Skin epidermis (tissue), 12 donors: Measurements from ENCODE around the gene DACT3.

Experiments used
- H3K27ac ChIP-seq, 21 experiments: fragments of 200-600 bp; sonication (generic) in 11 of 21; one replicate each; pipeline ENCODE4 v1.5.0; 2020; ENCODE audit warnings: mild to moderate bottlenecking in 3 of 21, inconsistent platforms in 2 of 21, moderate library complexity in 2 of 21
- H3K4me3 ChIP-seq, 7 experiments: fragments of 200-600 bp; sonication (generic) in 2 of 7; one replicate each; pipeline ENCODE4 v1.5.0; 2020; ENCODE audit warnings: inconsistent platforms in 2 of 7, mild to moderate bottlenecking in 2 of 7, moderate library complexity in 1 of 7

Gene DACT3

DNA sequence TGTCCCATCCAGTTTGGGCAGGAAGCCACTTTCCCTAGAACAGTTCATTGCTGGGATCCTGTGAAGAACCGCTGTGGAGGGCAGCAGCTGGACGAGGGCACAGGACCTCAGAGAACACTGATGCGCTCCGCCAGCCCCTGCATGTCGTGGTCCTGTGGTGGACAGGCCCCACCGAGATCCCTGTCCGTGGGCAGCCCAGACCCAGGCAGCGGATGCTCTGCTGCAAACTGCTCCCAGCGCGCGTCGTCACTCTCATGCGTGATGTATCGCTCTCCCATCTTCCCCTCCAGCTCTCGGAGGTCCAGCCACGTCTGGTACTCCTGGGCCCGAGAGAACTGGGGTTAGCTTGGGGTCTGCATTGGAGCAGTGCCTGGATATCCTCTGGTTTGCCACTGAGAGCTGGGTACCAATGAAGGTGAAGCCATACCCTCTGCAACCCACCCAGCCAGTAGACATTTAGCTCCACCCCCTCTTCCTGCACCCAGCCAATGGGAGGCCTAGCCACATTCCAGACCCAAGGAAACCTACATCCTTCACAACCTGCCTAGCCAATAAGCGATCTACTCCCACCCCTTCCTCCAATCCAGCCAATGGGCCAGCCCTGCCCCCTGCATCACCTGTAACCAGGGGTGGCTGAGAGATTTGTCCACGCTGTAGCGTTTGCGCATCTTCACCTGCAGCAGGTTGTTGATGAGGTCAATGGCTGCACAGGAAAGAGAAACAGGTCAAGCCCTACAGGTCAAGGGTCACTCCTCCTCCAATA is 13.6 kb upstream of the DACT3 start:
- no peak overlapping the region for H3K27ac ChIP-seq
- H3K4me3 ChIP-seq, result no peak overlapping the region

DNA sequence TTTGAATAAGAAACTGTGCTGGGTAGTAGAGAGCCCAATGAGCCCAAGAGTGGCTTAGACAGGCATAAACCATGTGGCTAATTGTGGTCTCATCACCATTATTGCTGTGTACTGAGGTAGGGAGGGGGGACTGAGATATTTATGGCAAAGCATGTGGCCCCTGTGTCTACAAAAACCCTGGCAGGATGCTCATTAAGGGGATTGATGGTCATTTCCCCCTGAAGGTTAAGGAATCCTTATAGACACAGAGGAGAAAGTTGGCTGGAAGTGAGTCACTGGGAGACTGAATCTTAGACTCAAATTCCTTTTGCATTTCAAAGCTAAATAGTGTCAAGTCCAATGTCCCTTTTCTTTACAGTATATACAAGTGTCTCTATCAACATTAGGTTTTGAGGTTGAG is 9.8 kb upstream of the DACT3 start:
- no peak overlapping the region for H3K27ac ChIP-seq
- no peak overlapping the region for H3K4me3 ChIP-seq

DNA sequence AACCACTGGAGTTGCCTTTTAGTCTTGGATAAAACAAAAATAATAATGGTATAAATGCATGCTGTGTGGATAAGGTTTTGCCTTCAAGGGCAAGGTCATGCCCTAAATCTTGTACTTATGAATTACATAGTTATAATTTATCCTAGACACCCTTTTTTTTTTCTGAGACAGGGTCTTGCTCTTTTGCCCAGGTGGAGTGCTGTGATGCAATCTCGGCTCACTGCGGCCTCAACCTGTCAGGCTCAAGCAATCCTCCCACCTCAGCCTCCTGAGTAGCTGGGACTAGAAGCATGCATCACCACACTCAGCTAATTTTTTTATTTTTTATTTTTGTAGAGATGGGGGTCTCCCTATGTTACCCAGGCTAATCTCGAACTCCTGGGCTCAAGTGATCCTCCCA is 7.7 kb upstream of the DACT3 start:
- H3K4me3 ChIP-seq, result no peak overlapping the region
- no peak overlapping the region for H3K27ac ChIP-seq

DNA sequence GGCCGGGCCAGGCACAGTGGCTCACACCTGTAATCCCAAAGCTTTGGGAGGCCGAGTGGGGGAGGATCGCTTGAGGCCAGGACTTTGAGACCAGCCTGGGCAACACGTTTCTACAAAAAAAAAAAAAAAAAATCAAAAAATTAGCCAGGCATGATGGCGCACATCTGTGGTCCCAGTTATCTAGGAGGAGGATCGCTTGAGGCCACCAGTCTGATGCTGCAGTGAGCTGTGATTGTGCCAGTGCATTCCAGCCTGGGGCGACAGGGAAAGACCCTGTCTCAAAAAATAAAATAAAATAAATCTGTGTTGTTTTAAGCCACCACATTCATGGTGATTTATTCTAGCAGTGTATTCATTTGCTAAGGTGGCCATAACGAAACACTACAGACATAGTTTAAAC is 4.1 kb upstream of the DACT3 start:
- no peak overlapping the region for H3K27ac ChIP-seq
- H3K4me3 ChIP-seq, result no peak overlapping the region

DNA sequence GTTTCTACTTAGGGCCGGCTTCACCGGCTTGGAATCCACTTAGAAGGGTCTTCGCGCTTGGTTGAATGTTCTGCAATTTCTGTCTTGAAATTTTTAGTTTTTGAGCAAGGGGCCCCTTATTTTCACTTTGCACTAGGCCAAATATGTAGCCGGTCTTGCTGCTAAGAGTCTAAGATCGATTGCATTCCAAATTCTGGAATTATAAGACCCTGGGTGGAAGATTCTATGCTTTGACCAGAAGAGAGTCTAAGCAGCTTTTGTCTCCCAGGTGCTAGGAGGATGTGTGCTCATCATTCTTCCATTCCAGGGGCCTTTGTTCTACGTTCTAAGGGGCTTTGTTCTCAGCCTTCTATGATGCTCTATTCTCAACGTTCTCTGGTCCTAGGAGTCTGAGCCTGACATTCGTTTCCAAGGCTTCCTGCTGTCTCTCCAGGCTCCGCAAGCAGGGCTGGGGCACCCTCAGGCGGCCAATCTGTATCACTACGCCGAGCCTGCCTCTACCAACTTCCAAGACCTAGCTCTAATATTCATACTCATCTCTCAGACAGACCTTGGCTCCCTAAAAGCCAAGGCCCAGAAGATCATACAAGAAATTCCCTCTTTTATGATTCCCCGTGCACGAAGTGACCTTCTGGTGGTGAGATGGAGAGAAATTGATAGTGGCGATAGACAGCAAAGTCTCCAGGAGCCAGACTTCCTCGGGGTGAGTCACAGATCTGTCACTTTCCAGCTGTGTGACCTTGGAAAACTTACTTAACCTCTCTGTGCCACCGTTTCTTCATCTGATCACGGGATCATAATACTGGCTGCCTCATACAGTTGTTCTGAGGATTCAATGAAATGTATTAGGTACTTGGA is 982 bp upstream of the DACT3 start:
- Histone ChIP-seq H3K4me3 (peak overlapping the region; percentile 5 to 56 (median 28)), H3K27ac (peak overlapping the region in 12 of 21 experiments; percentile 9 to 79 (median 42))

DNA sequence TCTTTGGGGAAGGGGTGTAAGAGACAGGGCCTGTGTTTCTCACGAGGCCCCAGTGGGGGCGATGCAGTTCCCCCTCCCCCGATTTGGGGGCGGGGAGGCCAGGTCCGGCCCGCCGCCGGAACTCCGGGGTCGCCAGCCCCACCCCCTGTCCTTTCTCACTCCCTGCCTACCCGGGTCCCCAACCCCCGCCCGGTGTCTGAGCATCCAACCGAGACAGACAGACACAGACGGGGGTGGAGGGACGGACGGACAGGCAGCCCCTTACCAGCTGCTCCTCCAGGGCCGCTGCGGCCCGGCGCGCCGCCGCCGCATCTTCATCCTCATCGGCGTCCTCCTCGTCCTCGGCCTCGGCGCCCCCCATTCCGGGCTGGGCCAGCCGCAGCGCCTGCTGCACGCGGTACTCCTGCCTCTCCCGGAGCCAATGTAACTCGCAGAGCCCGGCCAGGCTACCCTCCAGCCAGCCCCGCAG is 397 bp downstream of the DACT3 start:
- peak overlapping the region in 15 of 21 experiments; percentile 0 to 83 (median 45) for H3K27ac ChIP-seq
- H3K4me3 ChIP-seq, result peak overlapping the region; percentile 43 to 57 (median 49)

DNA sequence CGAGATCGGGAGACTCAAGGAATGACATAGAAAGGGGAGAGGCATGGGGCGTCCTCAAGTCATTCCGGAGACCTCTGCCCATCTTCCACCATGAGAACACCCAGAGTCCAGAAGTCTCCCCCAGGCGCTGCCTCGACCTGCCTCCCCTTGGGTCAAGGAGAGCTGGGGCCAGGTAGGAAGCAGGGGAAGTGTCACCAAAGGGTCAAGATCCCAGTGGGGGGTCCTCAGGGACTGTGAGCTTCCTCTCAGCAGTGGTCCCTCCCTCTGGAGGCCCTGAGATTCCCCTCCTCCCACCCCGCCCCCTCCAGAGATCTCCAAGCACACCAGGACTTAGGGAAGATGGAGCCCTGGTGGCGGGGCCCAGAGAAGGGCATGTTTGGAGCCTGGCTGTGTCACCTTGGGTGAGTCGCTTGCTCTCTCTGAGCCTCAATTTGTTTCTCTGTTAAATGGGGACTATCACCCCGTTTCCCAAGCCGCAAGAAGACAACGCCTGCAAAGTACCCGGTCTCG is 919 bp downstream of the DACT3 start:
- peak overlapping the region; percentile 43 to 57 (median 49) for H3K4me3 ChIP-seq
- H3K27ac ChIP-seq, result peak overlapping the region in 9 of 21 experiments; percentile 0 to 79 (median 47)

DNA sequence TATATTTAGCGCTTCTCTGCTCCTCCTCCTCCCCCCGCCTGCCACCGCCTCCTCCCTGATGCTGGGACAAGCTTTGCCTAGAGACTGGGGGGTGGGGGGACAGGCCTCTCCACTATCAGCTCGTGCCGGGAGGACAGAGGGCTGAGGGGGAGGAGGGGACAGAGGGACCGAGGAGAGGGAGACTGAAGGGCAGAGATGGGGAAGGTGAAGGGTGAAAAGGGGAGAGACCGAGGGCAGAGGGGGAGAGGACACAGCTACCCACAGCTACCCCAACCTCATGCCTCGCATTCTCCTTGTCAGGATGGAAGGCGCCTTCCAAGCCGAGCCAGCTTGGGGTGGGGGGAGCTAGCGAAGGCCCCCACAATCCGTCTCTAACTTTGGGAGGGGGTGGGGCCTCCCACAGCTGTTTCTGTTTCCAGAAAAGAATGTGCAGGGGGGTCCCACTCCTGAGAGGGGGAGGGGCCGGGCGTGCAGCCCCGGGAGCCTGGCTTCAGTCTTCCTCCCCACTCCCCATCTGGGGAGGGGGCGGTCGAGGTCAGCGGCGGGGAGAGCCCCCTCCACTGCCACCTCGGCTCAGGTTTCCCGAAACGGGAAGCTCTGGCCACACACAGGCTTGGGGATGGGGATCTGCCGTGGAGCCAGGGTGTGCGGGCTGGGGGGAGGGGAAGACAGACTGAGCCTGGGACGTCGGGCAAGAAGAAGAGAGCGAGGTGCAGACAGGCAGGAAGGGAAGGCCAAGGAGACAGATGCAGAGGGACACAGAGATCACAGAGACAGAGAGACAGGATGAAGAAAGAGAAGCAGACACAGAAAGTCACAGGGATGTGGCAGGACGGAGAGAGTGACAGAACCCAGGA is 1.6 kb downstream of the DACT3 start:
- H3K4me3 ChIP-seq, result peak overlapping the region in 3 of 7 experiments; percentile 49 to 57 (median 52)
- peak overlapping the region in 5 of 21 experiments; percentile 3 to 66 (median 23) for H3K27ac ChIP-seq

DNA sequence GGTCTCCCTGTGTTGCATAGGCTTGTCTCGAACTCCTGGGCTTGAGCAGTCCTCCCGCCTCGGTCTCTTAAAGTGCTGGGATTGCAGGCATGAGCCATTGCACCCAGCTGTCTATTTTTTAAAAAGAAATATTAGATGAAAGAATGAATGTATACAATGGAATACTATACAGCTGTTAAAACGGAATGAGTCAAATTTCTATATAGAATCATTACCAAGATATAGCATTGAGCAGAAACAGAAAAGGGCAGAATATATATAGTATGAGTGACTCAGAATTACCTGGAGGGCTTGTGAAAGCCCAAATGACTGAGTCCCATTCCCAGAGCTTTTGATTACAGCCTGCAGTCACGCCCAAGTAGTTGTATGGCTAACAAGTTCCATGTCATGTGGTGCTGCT is 4.4 kb downstream of the DACT3 start:
- Histone ChIP-seq H3K4me3 (no peak overlapping the region), H3K27ac (no peak overlapping the region)

DNA sequence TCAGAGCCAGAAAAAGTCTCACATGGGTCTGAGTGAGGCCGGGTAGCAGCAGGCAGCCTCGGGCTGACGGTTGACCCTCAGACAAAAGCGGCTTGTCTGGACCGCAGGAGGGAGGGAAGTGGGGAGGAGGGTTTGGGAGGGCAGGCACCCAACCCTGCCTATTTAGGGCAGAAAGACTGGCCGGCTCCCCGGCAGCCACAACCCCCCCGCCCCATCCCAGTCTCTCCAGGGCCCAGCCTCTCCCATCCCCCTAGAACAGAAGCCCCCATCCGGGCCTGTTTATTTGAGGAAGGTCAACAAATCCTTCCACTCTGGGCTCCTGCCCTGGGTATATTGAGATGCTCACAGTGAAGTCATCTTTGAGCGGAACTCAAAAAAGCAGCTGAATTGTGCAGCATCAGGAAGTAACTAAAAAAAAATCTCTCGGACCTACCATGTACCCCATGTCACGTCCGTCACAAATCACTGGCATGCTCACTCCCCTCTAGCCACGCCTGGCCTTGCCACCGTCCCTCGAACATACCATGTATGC is 6.3 kb downstream of the DACT3 start:
- H3K4me3 ChIP-seq, result no peak overlapping the region
- no peak overlapping the region for H3K27ac ChIP-seq

DNA sequence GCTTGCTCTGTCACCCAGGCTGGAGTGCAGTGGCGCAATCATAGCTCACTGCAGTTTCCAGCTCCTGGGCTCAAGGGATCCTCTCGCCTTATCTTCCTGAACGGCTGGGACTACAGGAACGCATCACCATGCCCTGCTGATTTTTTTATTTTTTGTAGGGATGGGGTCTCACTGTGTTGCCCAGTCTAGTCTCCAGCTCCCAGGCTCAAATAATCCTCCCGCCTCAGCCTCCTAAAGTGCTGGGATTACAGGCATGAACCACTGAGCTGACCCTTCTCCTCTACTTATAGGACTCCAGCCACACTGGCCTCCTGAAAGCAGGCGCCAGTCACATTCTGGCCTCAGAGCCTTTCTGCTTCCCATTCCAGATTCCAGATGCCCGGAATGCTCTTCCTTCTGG is 10.5 kb downstream of the DACT3 start:
- H3K4me3 ChIP-seq, result no peak overlapping the region
- H3K27ac ChIP-seq, result no peak overlapping the region

DNA sequence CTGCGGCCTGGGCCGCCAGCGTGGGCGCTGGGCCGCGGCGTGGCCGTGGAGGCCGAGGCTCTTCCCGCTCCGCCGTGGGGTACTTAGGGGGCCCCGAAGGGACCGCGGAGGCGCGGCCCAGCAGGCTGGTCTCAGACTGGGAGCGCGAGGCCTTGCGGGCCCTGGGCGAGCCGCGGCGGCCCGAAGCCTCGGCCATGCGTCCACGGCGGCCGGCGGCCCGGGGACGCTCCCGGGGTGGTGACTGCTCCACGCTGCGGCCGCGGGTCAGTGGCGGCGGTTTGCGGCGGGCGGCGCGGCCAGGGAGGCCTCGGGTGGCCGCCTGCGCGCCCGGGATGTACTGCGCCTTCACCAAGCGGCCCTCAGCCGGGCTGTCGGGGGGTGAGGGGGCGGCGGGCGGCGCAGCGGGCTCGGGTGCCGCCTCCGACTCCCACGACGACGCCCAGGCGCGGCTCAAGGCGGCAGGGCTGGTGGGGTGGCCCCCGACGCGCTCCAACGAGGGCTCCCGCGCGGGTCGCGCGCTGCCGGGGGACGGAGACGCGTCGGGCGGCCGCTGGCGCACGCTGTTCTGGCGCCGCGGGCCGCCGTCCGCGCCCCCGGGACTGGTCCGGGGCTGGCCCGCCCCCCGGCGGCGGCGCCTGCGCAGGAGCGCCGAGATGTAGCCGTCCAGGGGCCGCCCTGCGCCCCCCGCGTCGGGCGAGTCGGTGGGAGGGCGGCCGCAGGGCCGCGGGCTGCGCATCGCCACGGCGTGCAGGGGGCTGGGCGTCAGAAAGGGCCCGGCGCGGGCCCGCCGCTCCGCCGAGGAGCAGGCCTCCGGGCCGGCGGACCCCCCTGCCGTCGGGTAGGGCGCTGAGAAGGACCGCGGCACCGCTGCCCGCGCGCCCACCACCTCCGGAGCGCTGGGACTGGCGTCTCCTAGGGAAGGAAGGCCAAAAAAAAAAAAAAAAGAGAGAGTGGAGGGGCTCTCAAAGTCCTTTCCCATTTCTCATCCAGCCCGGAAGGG is 11.7 kb downstream of the DACT3 start:
- Histone ChIP-seq H3K27ac (no peak overlapping the region), H3K4me3 (no peak overlapping the region)

DNA sequence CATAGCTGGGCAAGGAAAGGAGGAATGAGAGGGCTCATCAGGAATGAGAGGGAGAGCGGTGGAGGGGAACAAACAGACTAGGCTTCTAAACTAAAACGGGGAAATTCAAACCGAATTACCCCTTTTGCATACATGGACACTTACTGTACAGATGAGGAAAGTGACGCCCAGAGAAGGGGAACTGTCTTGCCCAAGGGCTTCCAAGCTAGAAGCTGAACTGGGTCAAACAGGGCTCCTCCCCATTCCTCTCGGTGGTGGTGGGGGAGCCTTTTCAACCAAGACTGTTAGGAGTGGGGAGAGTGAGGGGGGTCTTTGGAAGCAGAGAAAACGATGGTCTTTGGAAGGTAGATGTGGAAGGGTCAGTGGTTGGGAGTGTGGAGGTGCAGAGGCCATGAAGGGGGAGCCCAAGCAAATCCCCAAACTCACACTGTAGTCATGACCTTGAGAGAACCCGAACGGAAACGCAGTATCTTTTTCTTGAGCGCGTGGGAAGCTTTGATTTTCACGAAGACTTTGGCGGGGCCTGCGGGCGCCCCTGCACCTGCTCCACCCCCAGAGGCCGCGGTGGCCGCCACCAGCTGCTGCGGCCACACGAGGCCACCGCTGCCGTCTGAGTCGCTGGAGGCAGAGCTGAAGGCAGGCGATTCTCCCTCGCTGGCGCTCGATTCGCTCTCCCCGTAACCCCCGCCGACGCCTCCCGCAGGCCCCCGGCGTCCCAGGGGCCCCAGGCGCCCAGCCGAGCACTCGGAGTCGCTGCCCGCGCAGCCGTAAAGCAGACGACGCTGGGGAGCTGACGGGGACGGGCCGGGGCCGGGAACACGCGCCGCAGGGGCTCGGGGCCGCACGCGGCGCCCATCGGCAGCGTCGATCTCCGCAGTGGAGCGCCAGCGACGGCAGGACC is 12.7 kb downstream of the DACT3 start:
- no peak overlapping the region for H3K27ac ChIP-seq
- H3K4me3 ChIP-seq, result no peak overlapping the region

DNA sequence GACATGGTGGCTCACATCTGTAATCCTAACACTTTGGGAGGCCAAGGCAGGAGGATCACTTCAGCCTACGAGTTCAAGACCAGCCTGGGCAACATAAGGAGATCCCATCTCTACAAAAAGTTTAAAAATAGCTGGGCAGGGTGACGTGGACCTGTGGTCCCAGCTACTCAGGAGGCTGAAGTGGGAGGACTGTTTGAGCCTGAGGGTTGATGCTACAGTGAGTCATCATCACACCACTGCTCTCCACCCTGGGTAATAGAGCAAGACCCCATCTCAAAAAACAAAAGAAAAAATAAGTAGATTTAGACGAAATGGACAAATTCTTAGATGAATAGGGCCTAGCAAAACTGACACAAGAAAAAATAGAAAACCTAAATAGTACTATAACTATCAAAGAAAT is 14.6 kb downstream of the DACT3 start:
- Histone ChIP-seq H3K4me3 (no peak overlapping the region), H3K27ac (no peak overlapping the region)

DNA sequence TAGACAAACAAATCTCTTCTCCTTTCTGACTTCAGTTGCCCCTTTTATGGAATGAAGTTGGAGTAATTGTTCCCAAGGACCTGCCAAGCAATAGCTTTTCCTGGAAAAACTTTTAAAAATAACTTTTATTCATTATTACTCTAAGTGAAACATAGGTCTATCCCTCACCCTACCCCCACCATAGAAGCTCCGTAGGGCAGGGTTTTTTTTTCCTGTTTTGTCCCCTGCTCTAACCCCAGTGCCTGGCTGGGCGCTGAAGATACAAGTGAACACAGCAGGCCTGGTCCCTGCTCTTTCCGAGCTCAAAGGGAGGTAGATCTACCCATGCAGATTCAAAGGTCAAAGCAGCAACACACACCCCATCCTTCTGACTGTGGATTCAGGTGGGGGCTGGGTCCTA is 16.3 kb downstream of the DACT3 start:
- Histone ChIP-seq H3K4me3 (no peak overlapping the region), H3K27ac (no peak overlapping the region)

DNA sequence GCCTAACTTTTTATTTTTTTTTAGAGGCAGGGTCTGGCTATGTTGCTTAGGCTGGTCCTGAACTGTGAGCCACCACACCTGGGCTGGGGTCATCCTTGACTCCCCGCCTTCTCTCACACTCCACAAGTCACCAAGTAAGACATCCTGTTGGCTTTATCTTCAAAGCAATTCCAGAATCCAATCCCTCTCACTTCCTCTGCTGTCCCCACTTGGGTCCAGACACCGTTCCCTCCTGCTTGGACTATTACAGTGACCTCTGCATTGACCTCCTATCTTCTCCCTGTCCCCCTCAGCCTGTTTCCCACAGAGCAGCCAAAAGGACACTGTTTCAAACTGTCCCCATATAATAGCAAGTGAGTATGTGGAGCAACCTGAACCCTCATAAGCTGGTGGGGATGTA is 20.3 kb downstream of the DACT3 start:
- H3K27ac ChIP-seq, result no peak overlapping the region
- no peak overlapping the region for H3K4me3 ChIP-seq
